ENCODE results near the gene CDKN1A.
"Not testable (repeated sequence)": the region's sequence is repeated elsewhere in the genome, so short reads cannot be mapped to it uniquely, and the experiment has no call there.

The CDKN1A gene

DNA sequence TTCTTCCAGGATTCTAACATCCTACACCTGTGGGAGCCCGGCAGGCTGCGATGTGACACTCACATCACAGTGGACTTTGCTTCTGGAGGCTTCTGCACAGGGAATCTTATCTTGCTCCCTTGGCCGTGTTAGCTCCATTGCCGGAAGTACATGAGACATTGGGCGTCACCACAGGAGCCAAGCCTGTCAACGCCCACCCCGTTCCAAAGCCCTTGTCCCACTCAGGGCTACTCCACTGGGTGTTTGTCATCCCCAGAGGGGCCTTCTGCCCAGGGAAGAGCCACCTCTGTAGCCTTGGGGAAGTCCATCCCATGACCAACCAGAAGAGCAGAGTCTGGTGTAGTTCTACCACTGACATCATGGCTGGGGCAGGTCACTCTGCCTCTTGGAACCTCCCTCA is 20.8 kb downstream of the CDKN1A start:
- DNase-seq: no peak

DNA sequence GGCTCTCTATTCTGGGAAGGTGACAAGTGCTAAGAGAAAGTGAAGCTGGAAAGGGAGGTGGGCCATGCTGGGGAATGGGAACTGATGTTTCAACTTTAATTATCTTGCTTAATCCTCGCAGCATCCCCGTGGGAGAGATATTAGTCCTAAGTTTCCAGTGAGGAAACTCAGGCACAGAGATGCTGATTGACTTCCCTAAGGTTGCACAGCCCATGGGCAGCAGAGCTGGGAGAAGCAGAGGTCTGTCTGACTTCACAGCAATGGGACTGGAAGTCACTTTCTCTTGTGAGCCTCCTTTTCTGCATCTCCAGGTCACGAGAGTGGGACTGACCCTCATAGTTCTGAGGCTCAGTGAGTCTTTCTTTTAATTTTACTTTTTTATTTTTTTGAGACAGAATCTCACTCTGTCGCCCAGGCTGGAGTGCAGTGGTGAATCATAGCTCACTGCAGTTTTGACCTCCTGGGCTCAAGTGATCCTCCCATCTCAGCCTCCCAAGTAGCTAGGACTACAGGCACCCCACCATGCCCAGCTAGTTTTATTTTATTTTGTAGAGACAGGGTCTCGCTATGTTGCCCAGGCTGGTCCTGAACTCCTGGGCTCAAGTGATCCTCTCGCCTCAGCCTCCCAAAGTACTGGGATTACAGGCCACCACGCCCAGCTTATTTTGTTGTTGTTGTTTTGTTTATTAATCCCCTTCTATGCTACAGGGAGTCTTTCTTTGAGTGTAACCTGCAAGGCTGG is 21.7 kb downstream of the CDKN1A start:
- DNase-seq: no peak

DNA sequence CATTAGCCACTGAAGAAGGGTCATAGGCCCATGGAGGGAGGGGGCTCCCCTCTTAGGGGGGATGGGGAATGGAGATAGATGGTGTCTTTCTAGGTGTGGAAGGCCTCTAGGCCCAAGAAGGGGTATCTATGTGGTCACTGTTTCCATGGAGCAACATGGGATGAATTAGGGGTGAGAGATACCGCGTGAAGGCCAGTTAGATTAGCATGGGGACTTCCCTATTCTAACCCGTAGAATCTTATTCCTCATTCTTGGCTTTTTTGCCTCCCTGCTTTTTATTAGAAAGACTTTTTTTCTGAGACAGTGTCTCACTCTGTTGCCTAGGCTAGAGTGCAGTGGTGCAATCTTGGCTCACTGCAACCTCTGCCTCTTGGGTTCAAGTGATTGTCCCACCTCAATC is 22.3 kb downstream of the CDKN1A start:
- no peak for DNase-seq

DNA sequence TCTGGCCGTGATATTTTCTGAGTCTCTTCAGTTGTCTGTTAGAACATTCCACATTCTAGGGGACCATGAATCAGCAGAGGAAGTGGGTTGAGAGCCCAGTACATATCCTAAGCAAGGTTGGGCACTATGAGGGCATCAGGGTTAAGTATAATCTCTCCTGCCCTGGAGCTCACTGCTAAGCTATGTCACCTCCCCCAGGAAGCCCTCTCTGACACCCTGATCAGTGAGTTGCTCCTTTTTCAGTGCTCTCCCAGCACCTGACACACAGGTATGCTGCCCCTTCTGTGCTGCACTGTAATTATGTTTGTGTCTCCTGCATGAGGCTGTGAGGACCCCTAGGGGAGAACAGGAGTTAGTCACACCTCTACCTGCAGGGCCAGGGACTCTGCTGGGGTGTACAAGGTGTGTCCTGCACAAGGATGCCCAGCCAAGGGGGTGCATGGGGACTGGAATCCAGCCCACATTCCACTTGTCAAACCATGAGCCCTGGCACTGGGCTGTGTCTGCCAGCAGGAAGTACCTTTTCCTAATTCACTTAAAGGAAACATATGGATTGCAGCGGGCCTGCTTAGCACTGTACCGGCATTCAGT is 23.0 kb downstream of the CDKN1A start:
- peak; percentile 9 for DNase-seq

DNA sequence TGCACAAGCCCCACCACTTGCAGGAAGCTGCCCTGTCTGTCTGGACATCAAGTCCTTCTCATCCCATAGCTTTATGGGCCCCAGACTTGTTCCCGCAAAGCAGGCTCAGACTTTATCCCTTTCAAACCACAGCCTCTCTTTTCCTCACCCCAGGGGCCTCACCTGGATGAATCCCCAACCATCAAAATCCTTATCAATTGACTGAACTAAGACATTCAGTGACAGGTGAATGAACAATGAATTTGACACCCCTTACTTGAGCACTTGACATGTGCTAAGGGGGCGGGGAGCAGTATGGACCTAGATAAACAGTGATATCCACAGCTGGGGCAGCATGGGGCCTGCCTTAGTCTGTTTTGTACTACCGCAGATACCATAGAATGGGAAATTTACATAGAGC is 24.1 kb downstream of the CDKN1A start:
- DNase-seq: no peak

DNA sequence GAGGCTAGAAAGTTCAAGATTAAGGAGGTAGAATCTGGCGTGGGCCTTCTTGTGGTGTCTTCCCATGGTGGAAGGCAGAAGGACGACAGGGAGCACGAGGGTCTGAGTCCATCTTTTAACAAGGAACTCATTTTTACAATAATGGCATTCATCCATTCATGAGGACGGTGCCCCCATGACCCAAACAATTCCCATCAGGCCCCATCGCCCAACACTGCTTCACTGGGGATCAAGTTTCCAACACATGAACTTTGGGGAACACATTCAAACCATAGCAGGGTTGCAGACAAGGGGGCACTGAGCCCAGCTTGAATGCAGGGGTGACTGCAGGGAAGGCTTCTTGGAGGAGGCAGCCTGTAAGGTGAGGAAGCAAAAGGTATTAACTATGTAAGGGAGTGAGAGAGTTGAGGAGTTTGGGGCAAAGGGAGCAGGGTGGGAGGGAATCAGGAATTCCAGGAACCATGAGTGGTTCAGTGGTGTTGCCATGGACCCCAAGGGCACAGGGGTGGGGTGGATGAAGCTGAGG is 24.6 kb downstream of the CDKN1A start:
- no peak for DNase-seq

DNA sequence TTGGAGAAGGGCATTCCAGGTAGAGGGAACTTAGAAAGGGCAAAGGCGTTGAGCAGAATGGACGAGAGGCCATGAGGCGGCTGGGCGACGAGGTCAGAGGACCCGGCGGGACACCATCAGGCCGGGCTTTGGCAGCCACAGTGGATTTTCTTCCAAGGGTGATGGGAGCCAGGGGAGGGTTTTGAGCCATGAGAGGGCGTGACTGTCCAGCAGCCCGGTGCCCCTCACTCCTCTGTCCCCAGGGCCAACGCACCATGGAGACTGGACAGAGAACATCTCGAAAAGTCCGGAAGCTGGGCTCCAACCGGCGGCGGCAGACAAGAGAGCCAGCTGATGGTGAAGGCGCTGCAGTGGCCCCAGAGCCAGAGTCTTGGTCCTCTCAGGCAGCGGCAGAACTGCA is 25.5 kb downstream of the CDKN1A start:
- DNase-seq: no peak

DNA sequence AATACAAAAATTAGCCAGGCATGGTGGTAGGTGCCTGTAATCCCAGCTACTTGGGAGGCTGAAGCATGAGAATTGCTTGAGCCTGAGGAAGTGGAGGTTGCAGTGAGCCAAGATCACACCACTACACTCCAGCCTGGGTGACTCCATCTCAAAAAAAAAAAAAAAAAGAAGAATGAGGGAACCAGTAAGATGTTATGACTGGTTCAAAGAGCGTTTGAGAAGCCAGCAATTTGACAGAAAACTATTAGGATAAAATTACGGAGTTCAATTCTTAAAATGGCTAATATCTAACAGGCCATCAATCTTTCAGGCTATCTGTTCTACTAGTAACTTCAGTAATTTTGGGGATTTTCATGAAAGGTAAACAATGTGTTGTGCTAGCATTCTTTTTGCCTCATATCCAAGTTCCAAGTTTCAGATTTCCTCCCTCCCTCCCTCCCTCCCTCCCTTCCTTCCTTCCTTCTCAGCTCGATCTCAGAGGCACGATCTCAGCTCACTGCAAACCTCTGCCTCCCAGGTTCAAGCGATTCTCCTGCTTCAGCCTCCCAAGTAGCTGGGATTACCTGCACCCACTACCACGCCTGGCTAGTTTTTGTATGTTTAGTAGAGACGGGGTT is 26.6 kb downstream of the CDKN1A start:
- DNase-seq: not testable (repeated sequence)

DNA sequence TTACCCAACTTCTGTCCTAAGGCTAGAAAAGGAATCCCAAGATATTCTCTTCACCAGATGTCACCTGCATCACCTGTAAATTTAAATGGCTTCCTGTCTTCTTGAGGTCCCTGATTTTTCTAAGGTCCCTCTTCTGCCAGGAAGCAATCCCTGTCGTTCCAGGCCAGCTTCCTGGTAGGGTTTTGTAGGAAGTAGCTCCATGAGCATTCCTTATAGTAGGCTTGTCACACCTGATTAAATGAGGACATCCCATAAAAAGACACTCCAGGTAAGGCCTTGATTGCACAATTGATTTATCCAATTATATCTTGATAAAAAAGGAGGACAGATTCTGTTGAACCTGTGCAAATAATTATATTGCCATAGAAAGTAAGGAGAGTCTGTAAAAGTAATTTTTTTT is 27.8 kb downstream of the CDKN1A start:
- no peak for DNase-seq

DNA sequence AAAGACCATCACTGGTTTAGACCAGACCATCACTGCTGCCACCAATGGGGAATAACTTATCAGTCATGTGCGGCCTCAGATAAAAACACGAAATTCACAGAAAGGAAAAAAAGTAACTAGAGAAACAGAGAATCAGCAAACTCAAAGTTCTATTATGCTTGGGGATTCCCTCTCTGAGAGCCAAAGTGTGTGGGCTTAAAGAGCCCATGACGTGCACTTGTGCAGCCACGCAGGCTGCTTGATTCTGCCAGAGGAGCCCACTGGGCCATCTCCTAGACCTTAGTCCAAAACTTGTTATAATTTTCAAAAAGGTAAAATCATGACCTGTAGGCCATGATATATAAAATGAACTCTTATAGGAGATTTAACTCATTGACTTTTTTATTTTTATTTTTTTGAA is 34.3 kb downstream of the CDKN1A start:
- DNase-seq: no peak

DNA sequence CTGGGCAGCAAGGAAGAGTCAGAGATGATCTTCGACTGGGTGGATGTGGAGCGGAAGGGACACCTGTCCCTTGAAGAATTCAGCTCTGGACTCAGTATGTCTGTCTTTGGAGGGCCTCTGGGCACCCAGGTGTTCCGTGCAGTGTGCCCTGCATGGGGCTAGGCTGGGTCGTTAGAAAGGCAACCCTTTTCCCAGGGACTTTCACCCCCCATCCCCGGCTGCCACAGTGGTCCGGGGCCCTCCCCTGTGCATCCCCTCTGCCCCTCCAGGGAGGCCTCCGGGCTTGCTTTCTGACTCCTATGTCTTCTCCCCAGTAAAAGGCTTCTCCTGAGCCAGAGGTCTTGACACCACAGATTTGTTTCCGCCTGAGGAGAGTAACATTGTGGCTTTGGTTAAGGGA is 35.3 kb downstream of the CDKN1A start:
- no peak for DNase-seq

DNA sequence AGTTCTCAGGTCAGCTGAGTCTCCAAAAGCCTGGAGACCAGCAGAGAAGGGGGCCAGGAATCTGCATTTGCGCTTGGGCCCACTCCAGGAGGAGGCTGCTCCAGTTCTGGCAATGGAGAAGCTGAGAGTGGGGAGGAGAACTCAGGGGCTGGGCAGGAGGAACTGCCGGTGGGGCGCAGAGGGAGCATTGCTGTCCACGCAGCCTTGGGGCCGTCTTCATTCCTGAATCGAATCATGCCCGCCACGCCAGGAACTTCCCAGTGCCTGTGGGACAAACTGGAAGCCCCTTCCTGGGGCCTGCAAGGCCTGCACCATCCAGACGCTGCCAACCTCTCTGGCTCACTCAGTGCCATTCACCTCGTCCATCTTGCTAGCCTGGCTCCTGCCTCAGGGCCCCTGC is 36.0 kb downstream of the CDKN1A start:
- no peak for DNase-seq

DNA sequence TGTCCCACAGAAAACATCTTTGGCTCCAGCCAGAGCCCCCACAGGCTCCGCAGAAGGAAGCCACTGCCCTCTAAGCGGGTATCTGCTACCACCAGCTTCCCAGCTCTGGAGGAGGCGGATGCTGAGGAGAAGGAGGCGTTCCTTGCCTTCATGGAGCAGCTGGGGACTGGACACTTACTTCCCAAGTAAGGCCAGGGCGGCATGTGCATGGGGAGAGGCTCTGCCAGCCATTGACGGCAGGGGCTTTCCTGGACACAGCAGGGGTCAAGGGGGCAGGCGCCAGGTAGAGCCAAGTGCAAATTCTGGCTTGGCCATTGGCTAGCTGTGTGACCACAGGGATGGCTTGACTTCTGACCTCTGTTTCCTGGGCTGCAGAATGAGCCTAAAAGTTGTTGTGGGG is 37.0 kb downstream of the CDKN1A start:
- DNase-seq: no peak

DNA sequence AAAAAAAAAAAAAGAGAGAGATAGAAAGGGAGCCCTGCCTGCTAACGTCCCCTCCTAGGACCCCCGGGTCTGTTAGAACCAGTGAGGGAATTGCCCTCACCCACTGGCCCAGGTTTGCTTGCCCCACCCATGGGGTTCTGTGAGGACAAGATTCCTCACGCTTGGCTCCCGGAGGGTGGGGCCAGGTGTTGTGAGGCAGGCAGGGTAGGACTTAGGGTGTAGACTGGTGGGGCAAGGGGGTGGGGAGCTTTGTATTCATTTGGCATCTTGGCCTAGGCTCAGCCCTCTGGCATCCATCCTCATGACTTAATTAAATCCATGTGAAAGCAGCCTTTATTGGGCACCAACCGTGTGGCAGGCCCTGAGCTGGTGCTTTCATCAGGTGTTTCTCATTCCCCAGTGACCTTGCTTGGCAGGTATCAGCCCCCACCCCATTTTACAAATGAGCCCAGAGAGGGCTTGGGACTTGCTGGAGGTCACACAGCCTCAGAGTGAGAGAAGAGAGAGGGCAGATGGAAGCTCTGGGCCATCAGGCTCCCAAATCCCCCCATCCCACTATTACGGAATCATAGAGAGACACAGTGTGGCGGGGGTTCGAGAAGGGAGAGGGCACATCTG is 38.1 kb downstream of the CDKN1A start:
- DNase-seq: no peak

DNA sequence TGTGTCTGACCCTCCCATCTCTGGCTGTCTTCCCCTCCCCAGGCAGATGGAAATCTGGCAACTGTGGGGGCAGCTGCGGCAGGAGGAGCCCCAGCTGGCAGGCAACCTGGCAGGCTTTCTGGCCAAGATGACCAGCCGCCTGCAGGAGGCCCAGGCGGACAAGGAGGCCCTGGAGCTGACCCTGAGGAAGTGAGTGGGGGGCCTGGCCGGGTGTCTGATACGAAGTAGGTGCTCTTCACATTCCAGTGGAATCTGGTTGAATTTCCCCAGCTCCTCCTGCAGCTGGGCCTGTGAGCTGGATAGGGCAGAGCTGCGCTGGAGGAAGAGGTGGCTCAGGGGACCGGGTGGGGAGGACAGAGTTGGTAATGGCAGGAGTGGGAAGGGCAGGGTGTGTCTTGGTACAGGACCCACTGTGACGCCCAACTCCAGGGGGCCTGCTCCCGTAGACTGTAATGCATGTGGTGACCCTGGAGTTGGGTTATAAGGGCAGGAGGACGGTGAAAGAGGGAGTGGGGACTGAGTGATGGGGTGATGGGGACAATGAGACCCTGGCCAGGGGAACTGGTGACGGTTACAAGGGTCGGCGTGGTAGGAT is 38.8 kb downstream of the CDKN1A start:
- DNase-seq: no peak

DNA sequence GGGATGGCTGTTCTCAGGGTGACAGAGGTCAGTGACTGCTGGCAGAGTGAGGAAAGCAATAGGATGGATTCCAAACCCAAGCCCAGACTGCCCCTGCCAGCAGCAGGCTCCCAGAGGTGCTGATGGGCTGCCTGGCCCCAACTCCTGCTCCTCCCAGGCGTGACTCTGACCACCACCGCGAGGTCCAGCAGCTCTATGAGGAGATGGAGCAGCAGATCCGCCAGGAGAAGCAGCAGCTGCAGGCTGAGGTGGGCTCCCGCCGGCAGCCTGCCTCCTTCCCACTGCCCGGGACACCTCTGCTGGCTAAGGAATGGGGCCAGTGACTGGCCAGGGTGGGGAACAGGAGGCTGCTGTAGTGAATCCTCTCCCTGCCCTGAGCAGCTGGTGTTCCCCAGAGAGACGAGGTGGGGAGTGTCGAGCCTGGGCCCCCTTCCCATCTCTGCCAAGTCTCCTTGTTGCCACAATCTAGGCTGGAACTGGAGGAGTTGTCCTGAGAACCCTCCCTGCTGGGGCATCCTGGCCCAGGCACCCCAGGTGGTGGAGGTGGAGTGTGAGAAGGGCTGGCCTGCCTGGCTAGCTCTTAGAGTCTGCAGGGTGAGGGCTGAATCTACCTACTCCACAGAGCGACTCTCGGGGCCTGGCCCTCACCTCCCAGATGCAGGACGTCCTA is 39.5 kb downstream of the CDKN1A start:
- DNase-seq: no peak

DNA sequence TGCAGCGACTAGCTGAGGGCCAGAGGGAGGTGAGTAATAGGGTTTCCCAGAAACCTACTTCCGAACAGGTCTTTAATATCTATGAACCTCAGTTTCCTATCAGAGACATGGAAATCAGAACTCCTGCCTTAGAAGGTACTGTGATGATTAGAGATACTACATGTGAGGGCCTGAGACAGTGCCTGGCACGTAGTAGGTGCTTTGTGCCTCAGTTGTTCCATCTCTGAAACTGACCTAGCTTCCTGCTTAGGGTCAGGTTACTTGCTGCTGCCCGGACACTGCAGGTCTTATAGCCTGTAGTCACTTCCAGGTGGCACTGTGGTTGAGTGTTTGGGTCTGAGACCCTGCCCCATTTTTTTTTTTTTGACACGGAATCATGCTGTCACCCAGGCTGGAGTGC is 40.0 kb downstream of the CDKN1A start:
- no peak for DNase-seq

DNA sequence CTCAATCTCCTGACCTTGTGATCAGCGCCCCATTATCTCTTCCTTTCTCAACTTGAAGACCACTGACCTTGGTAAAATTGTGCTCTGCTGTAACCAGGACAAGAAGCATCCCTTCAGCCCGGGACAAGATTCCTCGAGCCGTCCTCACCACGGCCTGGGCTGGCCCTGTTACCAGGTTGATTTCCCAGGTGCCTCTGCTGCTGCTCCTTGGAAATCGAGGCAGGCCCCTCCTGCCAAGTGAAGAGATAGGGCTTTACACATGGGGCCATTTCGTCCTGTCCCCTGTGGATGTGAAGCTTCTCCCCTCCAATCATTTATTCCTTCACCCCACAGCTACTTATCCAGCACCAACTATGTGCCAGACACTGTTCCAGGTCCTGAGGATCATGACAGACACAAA is 40.6 kb downstream of the CDKN1A start:
- no peak for DNase-seq

DNA sequence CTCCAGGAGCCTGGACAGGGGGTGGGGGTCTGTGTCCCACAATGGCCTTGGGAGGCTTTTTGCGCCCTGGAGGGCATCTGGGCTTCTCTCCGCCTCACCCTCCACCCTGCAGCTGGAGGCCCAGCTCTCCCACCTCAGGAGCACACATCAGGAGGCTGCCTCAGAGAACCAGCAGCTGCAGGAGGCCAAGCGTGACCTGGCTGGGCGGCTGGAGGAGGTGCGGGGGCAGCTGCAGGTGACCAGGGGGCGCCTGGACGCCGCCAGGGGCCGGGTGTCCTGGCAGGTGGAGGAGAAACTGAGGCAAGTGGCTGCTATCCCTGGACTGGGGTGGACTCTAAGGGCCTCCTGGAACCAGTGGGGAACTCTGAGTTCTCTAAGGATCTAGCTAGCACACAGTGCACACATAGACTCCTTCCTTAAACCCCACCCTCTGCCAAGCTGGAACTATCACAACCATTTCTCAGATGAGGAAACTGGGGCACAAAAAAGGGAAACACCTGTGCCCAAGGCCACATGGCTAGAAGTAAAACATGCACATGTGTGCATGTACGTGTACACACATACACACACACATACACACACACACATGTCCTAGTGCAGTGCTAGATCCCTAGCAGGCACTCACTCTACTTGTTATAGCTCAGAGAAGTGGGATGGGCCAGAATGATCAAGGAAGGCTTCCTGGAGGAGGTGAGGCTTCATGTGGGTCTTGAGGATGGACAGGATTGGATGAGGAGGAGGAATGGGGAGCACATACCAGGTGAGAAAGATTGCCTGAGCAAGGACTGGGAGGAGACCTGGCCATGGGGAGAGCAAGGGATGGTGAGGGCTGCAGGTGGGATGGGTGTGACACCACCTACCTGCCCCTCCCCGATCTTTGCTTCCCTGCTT is 42.0 kb downstream of the CDKN1A start:
- DNase-seq: no peak

DNA sequence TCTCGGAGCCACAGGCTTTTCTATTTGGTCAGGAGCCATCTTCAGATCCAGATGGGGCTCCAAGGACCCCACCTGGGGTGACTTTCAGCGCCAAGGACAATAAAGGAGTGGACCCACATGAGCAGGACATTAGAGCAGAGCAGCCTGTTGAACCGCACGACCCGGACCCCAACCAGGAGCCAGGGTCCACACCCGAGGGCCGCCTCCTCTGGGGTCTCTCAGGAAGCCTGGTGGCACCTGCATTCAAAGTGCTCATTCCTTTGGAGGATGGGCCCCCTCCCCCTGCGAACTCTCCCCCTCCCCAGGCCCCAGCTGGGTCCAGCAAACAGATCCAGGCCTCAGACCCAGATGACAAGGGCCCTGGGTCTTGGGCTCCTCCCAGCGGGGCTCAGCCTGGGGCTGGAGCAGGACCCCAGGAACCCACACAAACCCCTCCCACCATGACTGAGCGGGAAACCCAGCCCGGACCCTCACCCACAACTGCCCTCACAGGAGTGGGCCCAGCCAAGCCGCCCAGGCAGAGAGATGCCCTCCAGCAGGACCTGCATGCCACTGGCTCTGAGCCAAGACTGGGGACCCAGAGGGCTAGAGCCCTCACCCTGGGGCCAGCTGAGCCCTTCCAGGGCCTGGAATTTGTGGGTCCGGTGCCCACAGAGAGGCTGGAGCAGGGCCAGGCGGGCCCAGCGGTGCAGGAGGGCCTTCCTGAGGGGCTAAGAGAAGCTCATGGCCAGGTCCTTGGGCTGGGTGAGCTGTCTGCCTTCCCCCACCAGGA is 43.0 kb downstream of the CDKN1A start:
- no peak for DNase-seq

DNA sequence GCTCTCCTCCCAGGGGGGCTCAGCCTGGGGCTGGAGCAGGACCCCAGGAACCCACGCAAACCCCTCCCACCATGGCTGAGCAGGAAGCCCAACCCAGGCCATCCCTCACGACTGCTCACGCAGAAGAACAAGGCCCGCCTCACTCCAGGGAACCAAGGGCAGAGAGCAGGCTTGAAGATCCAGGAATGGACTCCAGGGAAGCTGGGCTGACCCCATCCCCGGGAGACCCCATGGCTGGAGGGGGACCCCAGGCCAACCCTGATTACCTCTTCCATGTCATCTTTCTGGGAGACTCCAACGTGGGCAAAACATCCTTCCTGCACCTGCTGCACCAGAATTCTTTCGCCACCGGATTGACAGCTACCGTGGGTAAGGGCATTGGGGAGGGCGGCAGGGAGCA is 43.9 kb downstream of the CDKN1A start:
- no peak for DNase-seq
